ENCODE results near the gene SPACA6.

- TF ChIP-seq, protein P1, sequence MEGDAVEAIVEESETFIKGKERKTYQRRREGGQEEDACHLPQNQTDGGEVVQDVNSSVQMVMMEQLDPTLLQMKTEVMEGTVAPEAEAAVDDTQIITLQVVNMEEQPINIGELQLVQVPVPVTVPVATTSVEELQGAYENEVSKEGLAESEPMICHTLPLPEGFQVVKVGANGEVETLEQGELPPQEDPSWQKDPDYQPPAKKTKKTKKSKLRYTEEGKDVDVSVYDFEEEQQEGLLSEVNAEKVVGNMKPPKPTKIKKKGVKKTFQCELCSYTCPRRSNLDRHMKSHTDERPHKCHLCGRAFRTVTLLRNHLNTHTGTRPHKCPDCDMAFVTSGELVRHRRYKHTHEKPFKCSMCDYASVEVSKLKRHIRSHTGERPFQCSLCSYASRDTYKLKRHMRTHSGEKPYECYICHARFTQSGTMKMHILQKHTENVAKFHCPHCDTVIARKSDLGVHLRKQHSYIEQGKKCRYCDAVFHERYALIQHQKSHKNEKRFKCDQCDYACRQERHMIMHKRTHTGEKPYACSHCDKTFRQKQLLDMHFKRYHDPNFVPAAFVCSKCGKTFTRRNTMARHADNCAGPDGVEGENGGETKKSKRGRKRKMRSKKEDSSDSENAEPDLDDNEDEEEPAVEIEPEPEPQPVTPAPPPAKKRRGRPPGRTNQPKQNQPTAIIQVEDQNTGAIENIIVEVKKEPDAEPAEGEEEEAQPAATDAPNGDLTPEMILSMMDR (IDR thresholded peaks at IDR 0.05): no peak
- TF ChIP-seq ZFX (IDR thresholded peaks at IDR 0.05; ENCODE audit: borderline replicate concordance): no peak
Observed at GRCh38 chr19:51690454-51691073, 2.6 kb upstream of the SPACA6 start.
